Stimulated activated CD4-positive, alpha-beta T cell treated with anti-CD3 and anti-CD28 coated beads, Interleukin-4, amount 100 ng/mL, for 48 hours (primary cell): Measurements from ENCODE around the gene RABL6.
"Not testable (repeated sequence)": the region's sequence is repeated elsewhere in the genome, so short reads cannot be mapped to it uniquely, and the experiment has no call there.

ENCODE experiments used
- DNase-seq, 2 donors: peaks; one replicate each; pipeline ENCODE4 v3.0.0-alpha.2; 2020; ENCODE audit warnings: low read depth in 2 of 2

Gene RABL6

DNA sequence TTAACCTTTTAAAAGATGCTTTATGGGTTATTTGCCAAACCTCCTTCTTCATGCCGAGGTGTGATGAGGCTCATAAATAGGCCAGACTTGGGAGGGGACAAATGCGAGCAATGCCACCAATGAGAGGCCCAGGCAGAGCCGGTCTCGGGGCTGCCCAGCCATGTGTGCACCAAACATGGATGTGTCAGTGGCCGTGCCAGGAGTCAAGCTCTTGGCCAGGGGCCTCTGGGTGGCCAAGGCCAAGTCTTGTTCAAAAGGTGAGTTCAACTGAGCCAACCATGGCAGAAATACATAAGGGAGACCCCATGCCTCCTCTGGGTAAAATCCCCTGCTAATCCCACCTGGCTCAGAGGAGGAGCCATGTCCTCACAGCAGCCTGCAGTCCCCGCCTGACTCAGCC lies 32.6 kb upstream of the RABL6 start:
- no peak for DNase-seq

DNA sequence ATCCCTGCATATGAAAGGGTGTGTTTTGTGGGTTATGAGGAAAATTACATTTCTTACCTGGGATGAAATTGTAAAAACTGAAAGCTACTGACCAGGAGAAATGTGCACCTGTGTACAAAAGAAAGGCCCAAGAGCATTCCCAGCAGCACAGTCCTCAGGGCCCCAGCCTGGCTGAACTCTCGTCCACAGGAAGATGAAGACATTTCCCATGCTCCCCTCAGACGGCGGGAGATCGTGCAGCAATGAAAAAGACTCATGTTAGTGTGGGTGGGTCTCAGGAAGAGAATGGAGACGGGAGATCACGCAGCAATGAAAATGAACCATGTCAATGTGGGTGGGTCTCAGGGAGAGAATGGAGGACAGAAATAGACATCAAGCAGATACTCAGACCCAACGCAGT lies 30.8 kb upstream of the RABL6 start:
- DNase-seq: no peak

DNA sequence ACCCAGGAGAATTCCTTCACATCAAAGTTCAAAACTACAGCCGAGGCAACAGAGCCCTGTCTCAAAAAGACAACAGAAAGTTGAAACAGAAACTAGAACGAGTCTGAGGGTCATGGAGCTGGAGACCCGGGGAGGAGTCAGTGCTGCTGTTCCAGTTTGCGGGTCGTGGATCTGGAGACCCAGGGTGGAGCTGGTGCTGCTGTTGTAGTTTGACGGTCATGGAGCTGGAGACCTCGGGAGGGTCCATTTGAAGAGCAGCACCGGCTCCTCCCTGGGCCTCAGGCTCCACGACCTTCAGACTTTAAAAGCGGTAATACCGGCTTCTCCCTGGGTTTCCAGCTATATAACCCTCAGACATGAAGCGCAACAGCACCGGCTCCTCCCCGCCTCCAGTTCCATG lies 30.4 kb upstream of the RABL6 start:
- no peak for DNase-seq

DNA sequence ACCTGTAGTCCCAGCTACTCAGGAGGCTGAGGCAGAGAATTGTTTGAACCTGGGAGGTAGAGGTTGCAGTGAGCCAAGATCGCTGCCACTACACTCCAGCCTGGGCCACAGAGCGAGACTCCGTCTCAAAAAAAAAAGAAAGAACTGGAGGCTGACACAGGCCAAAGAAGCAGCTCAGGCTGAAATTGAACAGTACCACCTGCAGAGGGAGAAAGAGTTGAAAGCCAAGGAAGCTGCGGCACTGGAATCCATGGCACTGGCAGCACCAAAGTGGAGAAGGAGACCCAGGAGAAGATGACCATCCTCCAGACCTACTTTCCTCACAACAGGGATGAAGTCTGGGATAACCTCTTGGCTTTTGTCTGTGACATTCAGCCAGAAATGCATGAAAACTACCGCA lies 27.9 kb upstream of the RABL6 start:
- no peak for DNase-seq

DNA sequence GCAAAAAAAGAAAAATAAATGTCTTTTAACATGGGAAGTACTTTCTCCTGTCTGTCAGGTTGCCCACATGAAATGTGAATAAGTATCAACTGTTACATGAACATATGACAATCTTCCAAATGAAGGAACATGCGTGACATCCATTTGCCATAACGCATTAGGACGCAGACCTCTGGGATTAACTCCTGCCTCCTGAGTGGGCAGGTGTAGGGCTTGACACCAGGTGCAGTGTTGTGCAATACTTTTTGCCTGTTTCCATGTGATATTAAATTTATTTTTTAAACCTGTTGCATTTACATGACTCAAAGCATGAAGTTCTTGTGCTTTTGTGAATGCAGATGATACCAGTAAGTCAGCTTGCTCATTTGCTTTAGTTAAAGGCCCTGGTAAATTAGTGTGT lies 25.3 kb upstream of the RABL6 start:
- no peak for DNase-seq

DNA sequence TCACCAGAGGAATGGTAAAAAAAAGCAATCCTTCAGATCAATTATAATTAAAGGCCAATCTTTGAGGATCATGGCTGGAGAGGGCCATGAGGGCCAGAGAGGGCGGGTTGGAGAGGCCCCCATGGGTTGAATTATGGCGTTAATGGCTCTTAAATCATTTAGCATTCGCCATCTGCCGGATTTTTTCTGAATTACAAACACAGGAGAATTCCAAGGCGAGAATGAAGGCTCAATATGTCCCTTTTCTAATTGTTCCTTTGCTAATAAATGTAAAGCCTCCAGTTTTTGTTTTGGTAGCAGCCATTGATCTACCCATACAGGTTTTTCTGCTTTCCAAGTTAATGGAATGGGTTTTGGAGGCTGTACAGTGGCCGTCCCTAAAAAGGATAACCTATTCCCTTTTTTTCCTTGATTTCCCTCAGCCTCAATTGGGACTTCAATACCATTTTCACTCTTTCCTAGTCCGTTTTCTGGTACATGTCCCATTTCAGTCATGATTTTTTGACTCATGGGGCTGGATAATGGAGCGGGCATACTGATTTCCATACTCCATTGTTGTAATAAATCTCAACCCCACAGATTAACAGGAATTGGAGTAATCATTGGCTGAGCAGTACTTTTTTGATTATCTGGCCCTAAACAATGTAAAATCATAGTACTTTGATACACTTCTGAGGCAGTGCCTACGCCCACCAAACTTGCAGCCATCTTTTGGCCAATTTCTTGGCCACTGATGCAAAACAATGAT lies 23.3 kb upstream of the RABL6 start:
- DNase-seq: no peak

DNA sequence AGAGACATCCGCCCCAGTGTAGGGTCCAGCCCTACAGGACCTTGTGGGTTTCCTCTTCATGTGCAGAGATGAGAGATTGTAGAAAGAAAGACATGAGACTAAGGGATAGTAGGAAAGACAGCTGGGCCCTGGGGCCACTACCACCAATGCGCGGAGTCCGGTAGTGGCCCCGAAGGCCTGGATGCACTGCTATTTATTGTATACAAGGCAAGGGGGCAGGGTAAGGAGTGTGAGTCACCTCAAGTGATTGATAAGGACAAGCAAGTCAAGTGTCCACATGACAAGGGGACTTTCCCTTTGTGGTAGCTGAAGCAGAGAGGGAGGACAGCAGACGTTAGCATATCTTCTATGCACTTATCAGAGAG lies 22.8 kb upstream of the RABL6 start:
- no peak for DNase-seq

DNA sequence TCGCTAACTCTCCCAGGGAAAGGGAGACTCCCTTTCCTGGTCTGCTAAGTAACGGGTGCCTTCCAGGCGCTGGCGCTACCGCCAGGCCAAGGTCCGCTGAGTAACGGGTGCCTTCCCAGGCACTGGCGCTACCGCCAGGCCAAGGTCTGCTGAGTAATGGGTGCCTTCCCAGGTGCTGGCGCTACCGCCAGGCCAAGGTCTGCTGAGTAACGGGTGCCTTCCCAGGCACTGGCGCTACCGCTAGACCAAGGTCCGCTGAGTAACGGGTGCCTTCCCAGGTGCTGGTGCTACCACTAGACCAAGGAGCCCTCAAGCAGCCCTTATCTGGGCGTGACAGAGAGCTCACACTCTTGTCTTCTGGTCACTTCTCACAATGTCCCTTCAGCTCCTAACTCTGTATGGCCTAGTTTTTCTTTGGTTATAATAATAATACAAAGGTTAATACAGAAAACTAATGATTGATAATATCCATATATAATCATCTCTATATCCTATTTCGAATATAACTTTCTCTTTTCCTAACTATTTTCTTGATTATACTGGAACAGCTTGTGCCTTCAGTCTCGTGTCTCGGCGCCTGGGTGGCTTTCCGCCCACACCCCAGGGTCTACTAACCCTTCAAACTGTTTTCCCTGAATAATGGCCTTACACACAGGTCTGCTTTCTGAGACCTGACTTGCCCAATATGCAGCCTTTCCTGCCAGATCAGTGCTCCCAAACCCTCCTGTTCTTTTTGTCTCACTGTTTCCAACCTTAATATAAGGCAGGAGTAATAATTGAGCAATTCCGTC lies 22.0 kb upstream of the RABL6 start:
- DNase-seq: not testable (repeated sequence)

DNA sequence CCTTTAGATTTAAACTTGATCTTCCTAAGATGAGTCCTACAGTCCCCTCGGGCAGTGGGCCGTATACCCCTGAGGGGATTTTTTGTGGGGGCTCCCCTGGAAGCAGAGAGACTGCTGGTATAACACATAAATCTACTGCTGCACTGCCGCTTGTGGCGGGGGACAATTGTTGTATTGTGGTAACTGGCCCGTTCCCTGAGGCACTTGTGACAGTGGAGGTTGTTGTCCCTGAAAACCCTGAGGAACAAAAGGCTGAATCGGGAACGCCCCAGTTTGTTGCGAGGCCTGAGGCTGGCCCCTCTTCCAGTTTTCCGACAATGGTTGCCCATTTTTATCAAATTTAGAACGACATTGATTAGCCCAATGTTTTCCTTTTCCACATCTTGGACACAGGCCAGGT lies 21.3 kb upstream of the RABL6 start:
- DNase-seq: no peak

DNA sequence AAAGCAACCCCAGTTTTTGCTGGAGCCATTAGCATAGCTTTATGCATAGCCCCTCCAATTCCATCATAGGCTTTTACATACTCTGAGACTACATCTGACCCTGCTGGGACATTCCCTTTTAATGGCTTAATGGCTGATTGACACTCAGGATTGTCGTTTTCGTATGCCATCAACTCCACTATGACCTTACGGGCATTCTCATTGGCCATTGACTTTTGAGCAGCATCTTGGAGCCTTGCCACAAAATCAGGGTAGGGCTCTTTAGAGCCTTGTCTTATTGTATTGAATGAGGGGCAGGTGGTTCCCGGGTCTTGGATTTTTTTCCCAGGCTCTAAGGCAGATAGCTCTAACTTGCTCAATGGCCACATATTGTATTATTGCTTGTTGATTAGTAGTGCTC lies 20.8 kb upstream of the RABL6 start:
- DNase-seq: not testable (repeated sequence)

DNA sequence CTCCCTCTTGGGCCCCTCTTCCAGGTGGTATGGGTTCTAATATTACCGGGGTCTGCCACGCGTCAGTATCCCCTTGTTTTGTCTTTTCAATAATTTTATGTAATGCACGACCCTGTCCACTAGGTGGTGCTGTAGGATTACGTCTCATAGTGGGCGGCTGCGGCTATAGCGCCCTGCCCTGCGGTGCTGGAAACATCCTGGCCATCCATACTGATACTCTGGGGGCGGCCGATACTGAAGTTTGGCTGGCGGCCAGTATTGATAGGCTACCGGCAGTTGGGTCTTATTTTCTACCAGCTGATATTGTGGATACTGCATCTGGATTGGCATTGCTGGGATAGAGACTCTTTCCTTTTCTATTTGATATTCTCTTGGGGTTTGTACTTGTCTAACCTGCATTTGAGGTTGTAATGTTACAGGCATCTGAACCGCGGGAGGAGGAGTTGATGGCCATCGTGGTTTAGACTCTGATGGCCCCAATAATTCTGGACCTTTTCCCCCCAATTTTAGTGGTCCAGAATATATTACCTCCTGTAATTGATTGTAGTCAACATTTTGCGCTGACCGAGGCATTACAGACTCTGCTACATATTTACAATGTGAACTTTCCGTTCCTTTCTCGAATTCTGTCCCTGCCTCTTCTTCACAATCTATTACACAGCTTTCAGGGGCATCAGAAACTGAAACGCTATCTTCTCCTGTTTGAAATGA lies 19.9 kb upstream of the RABL6 start:
- peak; percentile 56 to 66 for DNase-seq

DNA sequence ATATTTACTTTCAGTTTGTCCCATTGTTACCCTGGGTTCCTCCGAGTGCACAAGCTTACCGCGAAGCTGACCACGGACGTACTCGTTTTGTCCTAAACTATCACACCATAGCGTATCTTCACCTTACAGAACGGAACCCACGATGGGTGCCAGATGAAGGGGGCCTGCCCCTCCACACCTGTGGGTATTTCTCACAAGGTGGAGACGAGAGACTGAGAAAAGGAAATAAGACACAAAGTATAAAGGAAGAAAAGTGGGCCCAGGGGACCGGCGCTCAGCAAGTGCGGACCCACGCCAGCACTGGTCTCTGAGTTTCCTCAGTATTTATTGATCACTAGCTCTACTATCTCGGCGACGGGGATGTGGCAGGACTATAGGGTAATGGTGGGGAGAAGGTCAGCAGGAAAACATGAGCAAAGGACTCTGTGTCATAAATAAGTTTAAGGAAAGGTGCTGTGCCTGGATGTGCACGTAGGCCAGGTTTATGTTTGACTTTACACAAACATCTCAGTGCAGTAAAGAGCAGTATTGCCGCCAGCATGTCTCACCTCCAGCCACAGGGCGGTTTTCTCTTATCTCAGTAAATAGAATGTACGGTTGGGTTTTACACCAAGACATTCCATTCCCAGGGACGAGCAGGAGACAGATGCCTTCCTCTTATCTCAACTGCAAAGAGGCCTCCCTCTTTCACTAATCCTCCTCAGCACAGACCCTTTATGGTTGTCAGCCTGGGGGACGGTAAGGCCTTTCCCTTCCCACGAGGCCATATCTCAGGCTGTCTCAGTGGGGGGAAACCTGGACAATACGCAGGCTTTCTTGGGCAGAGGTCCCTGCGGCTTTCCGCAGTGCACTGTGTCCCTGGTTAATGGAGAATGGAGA lies 18.9 kb upstream of the RABL6 start:
- DNase-seq: not testable (repeated sequence)

DNA sequence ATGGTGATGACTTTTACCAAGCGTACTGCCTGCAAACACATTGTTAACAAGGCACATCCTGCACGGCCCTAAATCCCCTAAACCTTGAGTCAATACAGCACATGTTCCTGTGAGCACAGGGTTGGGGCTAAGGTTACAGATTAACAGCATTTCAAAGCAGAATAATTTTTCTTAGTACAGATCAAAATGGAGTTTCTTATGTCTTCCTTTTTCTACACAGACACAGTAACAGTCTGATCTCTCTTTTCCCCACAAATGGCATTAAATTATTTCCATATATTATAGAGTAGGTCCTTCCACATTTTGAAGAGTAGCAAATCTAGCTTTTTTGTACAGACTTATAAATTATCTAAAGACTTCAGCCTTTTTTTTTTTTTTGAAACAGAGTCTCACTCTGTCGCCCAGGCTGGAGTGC lies 18.2 kb upstream of the RABL6 start:
- no peak for DNase-seq

DNA sequence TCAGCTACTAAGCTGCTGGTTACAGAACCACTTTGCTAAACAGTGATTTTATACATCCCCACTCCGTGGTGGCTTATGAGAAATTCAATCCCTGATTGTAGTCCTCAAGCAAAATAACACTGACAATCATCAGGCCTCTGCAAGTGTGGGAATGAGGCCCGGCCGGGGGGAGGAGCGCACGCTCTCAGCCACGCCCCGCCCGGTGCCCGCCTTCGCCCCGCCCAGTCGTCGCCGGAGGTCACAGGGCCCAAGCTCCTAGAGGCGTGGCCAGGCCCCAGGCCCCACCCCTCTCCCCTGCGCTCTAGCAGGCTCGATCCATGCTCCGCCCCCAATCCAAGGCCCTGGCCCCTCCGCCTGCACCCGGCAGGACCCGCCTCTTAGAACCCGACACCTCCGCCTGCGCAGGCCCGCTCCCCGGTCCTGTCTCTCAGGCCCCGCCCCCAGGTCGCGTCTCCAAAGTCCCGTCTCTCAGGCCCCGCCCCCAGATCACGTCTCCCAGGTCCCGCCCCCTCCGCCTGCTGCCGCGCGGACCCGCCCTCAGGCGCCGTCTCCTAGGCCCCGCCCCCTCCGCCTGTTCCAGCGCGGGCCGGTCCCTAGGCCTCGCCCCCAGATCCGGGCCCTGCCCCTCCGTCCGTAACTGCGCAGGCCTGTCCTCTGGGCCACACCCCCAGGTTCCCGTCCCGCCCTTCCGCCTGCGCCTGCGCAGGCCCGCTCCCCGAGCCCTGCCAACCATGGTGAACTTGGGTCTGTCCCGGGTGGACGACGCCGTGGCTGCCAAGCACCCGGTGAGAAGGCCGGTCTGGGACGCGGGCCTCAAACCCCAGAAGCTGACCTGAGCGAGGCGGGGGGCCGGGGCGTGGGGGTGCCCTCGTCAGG lies 16.9 kb upstream of the RABL6 start, which contains the start of gene TMEM141:
Gene TMEM141 (plus strand): TSS at position 705 of the 876 bp plus-strand sequence. CDS start 27 bp downstream, at position 732.
- peak; percentile 100 for DNase-seq

DNA sequence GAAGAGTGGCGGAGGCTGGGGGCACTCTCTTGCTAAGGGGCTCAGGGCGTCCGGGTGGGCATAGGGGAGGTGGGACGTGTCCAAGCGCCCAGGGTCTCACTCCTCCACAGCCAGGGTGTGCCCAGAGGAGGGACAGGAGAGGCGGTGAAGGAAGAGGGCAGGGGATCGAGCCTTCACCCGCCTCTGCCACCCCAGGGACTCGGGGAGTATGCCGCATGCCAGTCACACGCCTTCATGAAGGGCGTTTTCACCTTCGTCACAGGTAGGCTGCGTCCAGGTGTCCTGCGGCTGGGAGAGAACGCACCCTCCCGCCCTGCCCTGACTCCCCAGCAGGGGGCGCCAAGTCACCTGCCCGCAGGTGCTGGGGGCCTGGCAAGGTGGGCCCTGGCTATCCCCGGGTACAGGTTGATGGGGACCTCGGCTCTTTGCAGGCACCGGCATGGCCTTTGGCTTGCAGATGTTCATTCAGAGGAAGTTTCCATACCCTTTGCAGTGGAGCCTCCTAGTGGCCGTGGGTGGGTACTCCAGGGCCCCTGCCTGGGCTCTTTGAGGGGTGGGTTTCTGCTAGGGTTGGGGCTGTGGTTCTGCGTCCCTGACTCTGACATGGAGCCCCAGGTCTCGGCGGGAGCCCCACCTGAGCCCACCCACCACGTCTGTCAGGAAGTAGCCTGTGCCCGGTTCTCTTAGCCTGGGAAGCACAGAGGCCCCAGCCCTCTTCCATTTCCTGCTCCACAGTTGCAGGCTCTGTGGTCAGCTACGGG lies 16.1 kb upstream of the RABL6 start:
- peak; percentile 51 to 54 for DNase-seq

DNA sequence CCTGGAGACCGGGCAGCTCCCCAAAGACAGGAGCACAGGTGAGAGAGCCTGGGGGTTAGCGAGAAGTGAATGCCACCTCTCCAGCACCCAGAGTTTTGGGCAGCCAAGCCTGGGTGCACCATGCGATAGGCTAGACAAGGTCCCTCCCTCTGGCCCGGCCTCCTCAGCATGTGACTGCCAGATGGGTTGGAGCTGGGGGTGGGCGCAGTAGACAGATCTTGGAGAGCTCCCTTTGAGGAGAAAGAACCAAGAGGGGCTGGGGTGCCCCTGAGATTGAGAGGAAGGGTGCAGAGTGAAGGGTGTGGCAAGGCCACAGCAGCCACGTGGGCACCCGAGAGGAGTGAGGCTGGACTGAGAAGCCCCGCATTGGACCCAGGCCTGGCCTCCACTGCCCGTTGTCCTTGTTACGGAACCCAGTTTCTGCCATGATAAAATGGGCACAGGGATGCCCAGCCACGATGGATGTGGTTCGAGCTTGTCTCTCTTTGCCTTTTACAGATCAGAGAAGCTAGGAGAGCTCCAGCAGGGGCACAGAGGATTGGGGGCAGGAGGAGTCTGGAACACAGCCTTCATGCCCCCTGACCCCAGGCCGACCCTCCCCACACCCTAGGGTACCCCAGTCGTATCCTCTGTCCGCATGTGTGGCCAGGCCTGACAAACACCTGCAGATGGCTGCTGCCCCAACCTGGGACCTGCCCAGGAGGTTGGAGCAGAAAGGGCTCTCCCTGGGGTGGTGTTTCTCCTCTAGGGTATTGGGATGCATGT lies 15.2 kb upstream of the RABL6 start:
- no peak for DNase-seq

DNA sequence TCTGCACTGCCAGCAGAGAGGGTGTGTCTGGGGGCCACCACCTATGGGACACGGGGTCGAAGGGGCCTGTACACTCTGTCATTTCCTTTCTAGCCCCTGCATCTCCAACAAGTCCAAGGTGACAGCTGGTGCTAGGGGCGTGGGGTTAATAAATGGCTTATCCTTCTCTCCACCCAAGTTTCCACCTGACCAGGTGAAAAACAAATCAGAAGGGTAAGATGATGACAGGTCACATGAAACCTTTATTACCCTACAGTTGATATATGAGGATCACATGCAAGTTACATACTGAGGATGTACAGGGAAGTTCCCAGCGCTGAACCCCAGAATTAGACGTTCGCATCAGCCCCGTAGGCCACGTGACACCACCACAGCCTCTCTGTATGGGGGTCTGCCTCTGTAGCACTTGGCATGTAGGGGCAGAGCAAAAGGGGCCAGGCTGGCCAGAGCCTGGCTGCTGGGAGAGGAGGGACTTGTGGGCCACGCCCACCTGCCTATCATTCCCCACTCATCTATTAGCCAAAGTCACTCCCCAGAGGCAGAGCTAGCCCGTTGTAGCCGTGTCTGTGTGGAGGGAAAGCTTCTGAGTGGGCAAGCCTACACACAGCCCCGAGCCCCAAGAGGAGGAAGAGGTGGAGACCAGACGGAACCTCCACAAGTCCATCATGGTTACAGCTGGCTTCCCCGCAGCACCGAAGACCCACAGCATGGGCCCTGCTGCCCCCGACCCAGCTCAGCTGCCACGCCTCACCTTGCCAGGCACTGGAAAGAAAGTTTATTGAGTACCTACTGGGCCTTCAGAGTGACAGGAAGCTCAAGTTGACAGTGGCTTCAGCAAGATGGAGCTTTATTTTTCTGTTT lies 14.4 kb upstream of the RABL6 start:
- no peak for DNase-seq
